NCI-H2196 (cell line): Measurements from ENCODE around the gene TEX51.

Source experiments
- DNase-seq: peaks from one replicate; lab custom pipeline; 2025; ENCODE audit not compliant: unreplicated experiment; lab: John Stamatoyannopoulos, UW

The TEX51 gene

GRCh38 chr2:126877861-126878565 lies 20.7 kb upstream of the TEX51 start:
- DNase-seq, result no peak

GRCh38 chr2:126878601-126879000 lies 20.1 kb upstream of the TEX51 start:
- DNase-seq, result no peak

GRCh38 chr2:126879348-126880298 lies 19.1 kb upstream of the TEX51 start:
- DNase-seq, result no peak

- DNase-seq, result no peak
Observed at GRCh38 chr2:126880324-126880723, 18.4 kb upstream of the TEX51 start.

GRCh38 chr2:126880817-126881216 lies 17.9 kb upstream of the TEX51 start:
- DNase-seq, result no peak

GRCh38 chr2:126881591-126881990 lies 17.1 kb upstream of the TEX51 start:
- DNase-seq, result no peak

GRCh38 chr2:126882181-126882580 lies 16.5 kb upstream of the TEX51 start:
- no peak for DNase-seq

GRCh38 chr2:126882736-126883665 lies 15.7 kb upstream of the TEX51 start:
- DNase-seq, result no peak

GRCh38 chr2:126883666-126884040 lies 15.0 kb upstream of the TEX51 start:
- no peak for DNase-seq

- no peak for DNase-seq
Observed at GRCh38 chr2:126884861-126885750, 13.6 kb upstream of the TEX51 start.

GRCh38 chr2:126885751-126886210 lies 12.9 kb upstream of the TEX51 start:
- DNase-seq, result no peak

GRCh38 chr2:126886211-126886915 lies 12.3 kb upstream of the TEX51 start:
- no peak for DNase-seq

GRCh38 chr2:126886916-126887280 lies 11.8 kb upstream of the TEX51 start:
- DNase-seq, result no peak

GRCh38 chr2:126887506-126887905 lies 11.2 kb upstream of the TEX51 start:
- no peak for DNase-seq

- no peak for DNase-seq
Observed at GRCh38 chr2:126888046-126888445, 10.6 kb upstream of the TEX51 start.

- DNase-seq, result no peak
Observed at GRCh38 chr2:126889071-126889470, 9.6 kb upstream of the TEX51 start.

GRCh38 chr2:126889496-126890135 lies 9.1 kb upstream of the TEX51 start:
- DNase-seq, result no peak

- DNase-seq, result no peak
Observed at GRCh38 chr2:126890136-126890510, 8.6 kb upstream of the TEX51 start.
